IMR-90 (cell line): ENCODE data around the gene PDZD2. TPM values are rescaled to one million over a fixed set of nuclear protein-coding genes. Genes with fewer than 3 reads are reported as not detected.

Experiments
- ATAC-seq: fragments of 200-7000 bp; cut with Tn5 transposase; 2 replicates; pipeline ENCODE4 v1.9.1; 2020; ENCODE audit warnings: low read depth, mild to moderate bottlenecking, moderate library complexity
- BruUV-seq: library from RNA; stranded (reverse); fragments of 400-500 nt; replicated peaks from 2 replicates; lab custom pipeline; 2021; lab: Mats Ljungman, UMichigan
- CTCF ChIA-PET: fragments of 300-600 bp; formaldehyde crosslinking; extraction: SDS; loops from one replicate; lab custom pipeline; 2021; ENCODE audit warnings: antibody characterized with exemption; lab: Yijun Ruan, JAX
- POLR2A ChIA-PET: fragments of 300-600 bp; sonication (Branson Sonifier 250); formaldehyde crosslinking; loops from one replicate; lab custom pipeline; 2022; ENCODE audit warnings: antibody characterized with exemption; ENCODE audit not compliant: unreplicated experiment; lab: Charles Lee
- DNase-seq: peaks from one replicate; pipeline ENCODE4 v3.0.0; 2013
- H2AFZ ChIP-seq: replicated peaks from 2 replicates; pipeline ENCODE3; 2013; ENCODE audit warnings: low read length, mild to moderate bottlenecking; ENCODE audit not compliant: poor library complexity
- H2AK5ac ChIP-seq: 2 replicates; pipeline ENCODE4 v1.6.1; 2013; ENCODE audit warnings: low read depth, low read length, inconsistent platforms
- H2AK9ac ChIP-seq: replicated peaks from 2 replicates; pipeline ENCODE3; 2013; ENCODE audit warnings: mild to moderate bottlenecking, low read depth, low read length, moderate library complexity; ENCODE audit not compliant: poor library complexity
- H2BK120ac ChIP-seq: 2 replicates; pipeline ENCODE4 v1.6.1; 2013; ENCODE audit warnings: low read depth, low read length, inconsistent platforms
- H2BK15ac ChIP-seq: 3 replicates; pipeline ENCODE4 v1.6.1; 2013; ENCODE audit warnings: low read depth, low read length, inconsistent platforms
- H2BK20ac ChIP-seq: 2 replicates; pipeline ENCODE4 v1.6.1; 2013; ENCODE audit warnings: low read depth, mild to moderate bottlenecking, inconsistent platforms, low read length, moderate library complexity
- H2BK5ac ChIP-seq: 2 replicates; pipeline ENCODE4 v1.6.1; 2013; ENCODE audit warnings: mild to moderate bottlenecking, low read depth, low read length, inconsistent platforms; ENCODE audit not compliant: poor library complexity, severe bottlenecking
- H3K14ac ChIP-seq: replicated peaks from 2 replicates; pipeline ENCODE4 v1.6.1; 2013; ENCODE audit warnings: low read depth, low read length, inconsistent platforms
- H3K18ac ChIP-seq: 2 replicates; pipeline ENCODE4 v1.6.1; 2013; ENCODE audit warnings: low read depth, low read length, control low read depth
- H3K23ac ChIP-seq: 2 replicates; pipeline ENCODE4 v1.6.1; 2013; ENCODE audit warnings: low read depth, low read length, inconsistent platforms
- H3K27ac ChIP-seq: 2 replicates; pipeline ENCODE4 v1.5.1; 2013; ENCODE audit warnings: mild to moderate bottlenecking, control low read depth, low read length; ENCODE audit not compliant: insufficient read depth
- H3K27me3 ChIP-seq: 2 replicates; pipeline ENCODE4 v1.6.1; 2013; ENCODE audit warnings: low read length; ENCODE audit not compliant: control insufficient read depth, insufficient read depth
- H3K36me3 ChIP-seq: 2 replicates; pipeline ENCODE4 v1.6.1; 2013; ENCODE audit warnings: low read length, mixed read lengths; ENCODE audit not compliant: control insufficient read depth, insufficient read depth
- H3K4ac ChIP-seq: 2 replicates; pipeline ENCODE4 v1.6.1; 2013; ENCODE audit warnings: low read depth, low read length, inconsistent platforms
- H3K4me1 ChIP-seq: 2 replicates; pipeline ENCODE4 v1.6.1; 2013; ENCODE audit warnings: low read length, mixed read lengths; ENCODE audit not compliant: control insufficient read depth, insufficient read depth
- H3K4me2 ChIP-seq: 2 replicates; pipeline ENCODE4 v1.6.1; 2013; ENCODE audit warnings: low read depth, mild to moderate bottlenecking, control low read depth, low read length, moderate library complexity
- H3K4me3 ChIP-seq: 2 replicates; pipeline ENCODE4 v1.5.1; 2013; ENCODE audit warnings: low read depth, mild to moderate bottlenecking, control low read depth, low read length, moderate library complexity; ENCODE audit not compliant: insufficient read depth
- H3K56ac ChIP-seq: 2 replicates; pipeline ENCODE4 v1.6.1; 2013; ENCODE audit warnings: low read length, inconsistent platforms; ENCODE audit not compliant: insufficient read depth; ENCODE audit errors: extremely low read depth
- H3K79me1 ChIP-seq, 2 experiments: 2 replicates each; pipeline ENCODE4 v1.6.1; 2013; ENCODE audit warnings: low read length in 2 of 2, inconsistent platforms in 1 of 2, low read depth in 1 of 2
- H3K9ac ChIP-seq: 2 replicates; pipeline ENCODE4 v1.6.1; 2013; ENCODE audit warnings: low read depth, low read length, control low read depth
- H3K9me1 ChIP-seq: 2 replicates; pipeline ENCODE4 v1.6.1; 2013; ENCODE audit warnings: low read length, inconsistent platforms; ENCODE audit not compliant: insufficient read depth
- H3K9me3 ChIP-seq: 2 replicates; pipeline ENCODE4 v1.6.1; 2013; ENCODE audit warnings: low read length; ENCODE audit not compliant: control insufficient read depth, insufficient read depth
- H4K20me1 ChIP-seq: 2 replicates; pipeline ENCODE4 v1.6.1; 2013; ENCODE audit warnings: low read length, inconsistent platforms; ENCODE audit not compliant: insufficient read depth
- H4K5ac ChIP-seq: 2 replicates; pipeline ENCODE4 v1.6.1; 2013; ENCODE audit warnings: mild to moderate bottlenecking, low read depth, low read length, control low read depth
- H4K8ac ChIP-seq, 2 experiments: 2 replicates each; pipeline ENCODE4 v1.6.1; 2013; ENCODE audit warnings: low read depth in 2 of 2, low read length in 2 of 2, control low read depth in 1 of 2, inconsistent platforms in 1 of 2
- H4K91ac ChIP-seq: 2 replicates; pipeline ENCODE4 v1.6.1; 2013; ENCODE audit warnings: low read depth, low read length, inconsistent platforms; ENCODE audit not compliant: insufficient read depth
- BHLHE40 ChIP-seq: fragments of 150-350 bp; IDR thresholded peaks from 2 replicates; pipeline ENCODE4 v1.6.1; 2016; ENCODE audit warnings: mild to moderate bottlenecking, low read depth, low read length
- CEBPB ChIP-seq: IDR thresholded peaks from 2 replicates; pipeline ENCODE4 v1.6.1; 2012; ENCODE audit warnings: low read depth, low read length, improper control_type of control experiment
- CHD1 ChIP-seq: IDR thresholded peaks from 2 replicates; pipeline ENCODE4 v1.6.1; 2012; ENCODE audit warnings: low read depth, low read length, improper control_type of control experiment
- CTCF ChIP-seq: conservative IDR thresholded peaks from 2 replicates; pipeline ENCODE4 v1.5.1; 2012; ENCODE audit warnings: mild to moderate bottlenecking, low read depth, low read length, improper control_type of control experiment
- FOS ChIP-seq: fragments of 150-350 bp; IDR thresholded peaks from 2 replicates; pipeline ENCODE4 v1.6.1; 2016; ENCODE audit warnings: low read depth, low read length
- MAFK ChIP-seq: IDR thresholded peaks from 2 replicates; pipeline ENCODE4 v1.6.1; 2012; ENCODE audit warnings: low read depth, low read length, improper control_type of control experiment
- MAZ ChIP-seq: IDR thresholded peaks from 2 replicates; pipeline ENCODE4 v1.6.1; 2012; ENCODE audit warnings: low read depth, mild to moderate bottlenecking, low read length, improper control_type of control experiment, moderate library complexity, borderline replicate concordance
- MXI1 ChIP-seq: IDR thresholded peaks from 2 replicates; pipeline ENCODE4 v1.6.1; 2012; ENCODE audit warnings: low read depth, mild to moderate bottlenecking, low read length, moderate library complexity, borderline replicate concordance
- NFE2L2 ChIP-seq: fragments of 150-350 bp; IDR thresholded peaks from 2 replicates; pipeline ENCODE4 v1.6.1; 2016; ENCODE audit warnings: low read depth, mild to moderate bottlenecking, low read length
- RAD21 ChIP-seq: IDR thresholded peaks from 2 replicates; pipeline ENCODE4 v1.6.1; 2012; ENCODE audit warnings: low read length, improper control_type of control experiment
- RCOR1 ChIP-seq: IDR thresholded peaks from 2 replicates; pipeline ENCODE4 v1.6.1; 2012; ENCODE audit warnings: mild to moderate bottlenecking, low read length, improper control_type of control experiment; ENCODE audit not compliant: insufficient replicate concordance
- RFX5 ChIP-seq: IDR thresholded peaks from 2 replicates; pipeline ENCODE4 v1.8.0; 2012; ENCODE audit warnings: low read depth, mild to moderate bottlenecking, low read length, moderate library complexity
- SMC3 ChIP-seq: fragments of 150-350 bp; IDR thresholded peaks from 2 replicates; pipeline ENCODE4 v1.6.1; 2016; ENCODE audit warnings: low read depth, mild to moderate bottlenecking, antibody characterized with exemption, low read length, moderate library complexity
- WGBS, 2 experiments: methylation state at CpG; one replicate each; pipeline versions ENCODE4 v1.1.5 to v1.1.7; 2013; ENCODE audit warnings: missing lambda C conversion rate in 2 of 2; ENCODE audit not compliant: insufficient read length in 1 of 2; ENCODE audit errors: extremely low coverage in 2 of 2; 5-methylcytosine and 5-hydroxymethylcytosine counted together
- dilution Hi-C: fragments of 300-500 bp; cut with HindIII; formaldehyde crosslinking; loops from one replicate; pipeline ENCODE4 v1.14.3; 2018; ENCODE audit warnings: low sequenced_read_pairs; ENCODE audit not compliant: unreplicated experiment
- in situ Hi-C: fragments of 300-500 bp; cut with MboI; formaldehyde crosslinking; loops from 3 replicates; pipeline ENCODE4 v1.14.3; 2019; ENCODE audit warnings: low sequenced_read_pairs, inconsistent platforms, mixed read lengths
- intact Hi-C: fragments of 100-400 bp; cut with micrococcal nuclease; formaldehyde crosslinking; loops from 2 replicates; pipeline ENCODE4 v1.10.0; 2022
- polyA plus RNA-seq, 3 experiments: library from polyadenylated mRNA; depleted of rRNA; stranded (reverse); fragments of >200 nt; gene quantifications; 2 replicates each; pipeline ENCODE4 v1.2.3, GENCODE V29; 2012; ENCODE audit warnings: low replicate concordance in 1 of 3
- total RNA-seq: library from RNA; depleted of rRNA; stranded (reverse); fragments of >200 nt; gene quantifications from 2 replicates; pipeline ENCODE4 v1.2.3, GENCODE V29; 2012

PDZD2 gene
- total and polyA plus RNA-seq, 2 of the 4 experiments (the other 2 are of a cell fraction): under 0.01 to 0.02 TPM

GRCh38 chr5:32095261-32095671 is 456.3 kb downstream of the PDZD2 start:
- Histone ChIP-seq H2AFZ (no peak overlapping the region), H3K9me3 (no peaks in the 10 kb centered on the region), H2BK15ac (no peak overlapping the region), H3K4me2 (no peak overlapping the region), H3K36me3 (peaks cover 14% of the 10 kb centered on the region), H4K8ac (no peak overlapping the region), H2BK20ac (no peak overlapping the region), H4K91ac (no peak overlapping the region), H3K9ac (no peak overlapping the region), H2BK120ac (no peak overlapping the region), H2AK9ac (no peak overlapping the region), H3K4ac (no peak overlapping the region), H4K5ac (no peak overlapping the region), H3K27me3 (no peaks in the 10 kb centered on the region), H3K79me1 (peaks cover 0 to 3% of the 10 kb centered on the region in 2 experiments; a peak in 1 of 4 replicates), H3K4me1 (no peaks in the 10 kb centered on the region), H2BK5ac (no peak overlapping the region), H3K27ac (no peak overlapping the region), H2AK5ac (no peak overlapping the region), H4K20me1 (no peaks in the 10 kb centered on the region), H3K9me1 (peaks cover 2% of the 10 kb centered on the region; the same call in 1 of the 2 replicates), H3K23ac (no peak overlapping the region), H3K56ac (no peak overlapping the region), H3K18ac (no peak overlapping the region), H3K14ac (no peak overlapping the region), H3K4me3 (no peak overlapping the region)
- POLR2A ChIA-PET: no interaction called here
- intact Hi-C loops (no loop called here), in situ Hi-C loops (no loop called here), dilution Hi-C loops (no loop called here)
- no TSS peak for BruUV-seq
- no CpG with 5 or more reads among the region's 7 CpGs for WGBS, 2 experiments
- DNase-seq (no peak), ATAC-seq (no peak)
- no peak for TF ChIP-seq CEBPB
- no peak for TF ChIP-seq BHLHE40
- no peak for TF ChIP-seq SMC3
- no peak for TF ChIP-seq RFX5
- TF ChIP-seq NFE2L2: no peak
- TF ChIP-seq RCOR1: no peak
- no peak for TF ChIP-seq MAFK
- TF ChIP-seq FOS: no peak
- no peak for TF ChIP-seq CTCF
- TF ChIP-seq CHD1: no peak
- no peak for TF ChIP-seq MXI1
- no peak for TF ChIP-seq RAD21
- TF ChIP-seq MAZ: no peak
- CTCF ChIA-PET: interaction anchor here (0.6 kb wide), 1 partner anchor 99 kb away, joined by 7 read pairs; no protein-coding TSS in a partner anchor
